ENCODE results near the gene NFKBIA. TPM values are rescaled to one million over a fixed set of nuclear protein-coding genes. Genes with fewer than 3 reads are reported as not detected.
A peak's percentile ranks its signal among the peaks of the same experiment; 100 is the strongest.

Gene NFKBIA
- total and polyA plus RNA-seq, 8 donors, result 48.2 to 124 (median 63.8) TPM

DNA sequence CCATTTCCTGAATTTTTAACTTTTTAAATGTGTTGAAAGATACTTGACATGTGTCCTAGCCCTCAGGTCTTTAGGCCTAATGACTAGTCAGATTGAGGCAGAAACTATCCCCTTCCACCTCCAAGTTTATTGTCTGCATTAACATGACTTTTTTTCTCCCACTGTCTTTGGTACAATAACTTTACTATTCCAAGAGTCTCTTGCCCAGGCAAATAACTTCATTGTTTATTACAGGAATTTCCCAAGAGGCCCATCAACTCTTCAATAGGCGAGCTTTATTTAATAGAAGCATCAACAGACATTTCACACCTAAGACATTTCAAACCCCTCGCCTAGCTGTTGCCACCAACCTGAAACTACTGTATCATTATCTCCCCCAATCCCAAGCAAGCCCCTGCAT is 10.7 kb downstream of the NFKBIA start:
- DNase-seq, result no peak
- ATAC-seq, result no peak
- no peaks in the 10 kb centered on the region for H3K36me3 ChIP-seq
- 91% methylated on average over 2 of the region's 2 CpGs for WGBS, 2 donors
- TF ChIP-seq, protein P1, sequence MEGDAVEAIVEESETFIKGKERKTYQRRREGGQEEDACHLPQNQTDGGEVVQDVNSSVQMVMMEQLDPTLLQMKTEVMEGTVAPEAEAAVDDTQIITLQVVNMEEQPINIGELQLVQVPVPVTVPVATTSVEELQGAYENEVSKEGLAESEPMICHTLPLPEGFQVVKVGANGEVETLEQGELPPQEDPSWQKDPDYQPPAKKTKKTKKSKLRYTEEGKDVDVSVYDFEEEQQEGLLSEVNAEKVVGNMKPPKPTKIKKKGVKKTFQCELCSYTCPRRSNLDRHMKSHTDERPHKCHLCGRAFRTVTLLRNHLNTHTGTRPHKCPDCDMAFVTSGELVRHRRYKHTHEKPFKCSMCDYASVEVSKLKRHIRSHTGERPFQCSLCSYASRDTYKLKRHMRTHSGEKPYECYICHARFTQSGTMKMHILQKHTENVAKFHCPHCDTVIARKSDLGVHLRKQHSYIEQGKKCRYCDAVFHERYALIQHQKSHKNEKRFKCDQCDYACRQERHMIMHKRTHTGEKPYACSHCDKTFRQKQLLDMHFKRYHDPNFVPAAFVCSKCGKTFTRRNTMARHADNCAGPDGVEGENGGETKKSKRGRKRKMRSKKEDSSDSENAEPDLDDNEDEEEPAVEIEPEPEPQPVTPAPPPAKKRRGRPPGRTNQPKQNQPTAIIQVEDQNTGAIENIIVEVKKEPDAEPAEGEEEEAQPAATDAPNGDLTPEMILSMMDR (IDR thresholded peaks at IDR 0.05), result no peak
- intact Hi-C loops (cut with DNase I), result no loop called here
- H3K4me3 ChIP-seq, result no peak overlapping the region
- H3K4me1 ChIP-seq, result no peaks in the 10 kb centered on the region
- no peaks in the 10 kb centered on the region for H3K9me3 ChIP-seq
- no peaks in the 10 kb centered on the region for H3K27me3 ChIP-seq
- no peak for FAIRE-seq
- H3K27ac ChIP-seq, result no peak overlapping the region

DNA sequence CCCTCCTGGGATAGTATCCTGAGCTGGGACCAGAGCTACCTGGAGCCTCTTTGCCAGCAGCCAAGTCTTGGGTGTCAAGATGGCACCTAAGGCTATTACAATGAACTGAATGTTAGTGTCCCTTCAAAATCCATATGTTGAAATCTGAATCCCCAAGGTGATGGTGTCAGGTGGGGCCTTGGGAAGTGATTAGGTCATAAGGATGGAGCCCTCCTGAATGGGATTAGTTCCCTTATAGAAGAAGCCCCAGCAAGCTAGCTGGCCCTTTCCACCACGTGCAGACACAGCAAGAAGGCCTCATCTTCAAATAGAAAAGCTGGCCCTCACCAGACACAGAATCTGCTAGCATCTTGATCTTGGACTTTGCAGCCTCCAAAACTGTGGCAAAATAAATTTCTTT is 12.4 kb downstream of the NFKBIA start:
- H3K27me3 ChIP-seq, result no peaks in the 10 kb centered on the region
- no peak overlapping the region for H3K27ac ChIP-seq
- WGBS, 2 donors, result 97 to 100% methylated on average over 1 of the region's 1 CpG
- TF ChIP-seq, protein P1 (IDR thresholded peaks at IDR 0.05), result no peak
- no peak overlapping the region for H3K4me3 ChIP-seq
- H3K36me3 ChIP-seq, result no peaks in the 10 kb centered on the region
- ATAC-seq (no peak), DNase-seq (no peak), FAIRE-seq (no peak)
- intact Hi-C loops (cut with DNase I), result no loop called here
- H3K4me1 ChIP-seq, result no peaks in the 10 kb centered on the region
- H3K9me3 ChIP-seq, result no peaks in the 10 kb centered on the region

DNA sequence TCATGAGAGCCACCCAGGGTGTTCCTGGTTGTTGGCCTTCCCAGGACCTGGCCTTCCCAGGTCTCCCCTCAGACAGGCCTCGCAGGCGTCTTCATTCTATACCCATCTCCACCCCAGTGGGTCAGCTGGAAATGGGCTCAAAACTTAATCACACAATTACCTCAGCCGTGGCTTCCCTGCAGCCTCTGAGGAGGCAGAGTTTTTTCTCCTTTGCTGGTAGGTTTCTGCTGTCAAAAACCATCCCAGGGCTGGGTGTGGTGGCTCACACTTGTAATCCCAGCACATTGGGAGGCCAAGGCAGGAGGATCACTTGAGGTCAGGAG is 13.2 kb downstream of the NFKBIA start:
- intact Hi-C loops (cut with DNase I), result no loop called here
- FAIRE-seq, result no peak
- no peaks in the 10 kb centered on the region for H3K4me1 ChIP-seq
- no peak for DNase-seq
- no peaks in the 10 kb centered on the region for H3K36me3 ChIP-seq
- no peak for ATAC-seq
- 91 to 96% methylated on average over 3 of the region's 3 CpGs for WGBS, 2 donors
- no peak overlapping the region for H3K27ac ChIP-seq
- no peaks in the 10 kb centered on the region for H3K27me3 ChIP-seq
- H3K4me3 ChIP-seq, result no peak overlapping the region
- no peaks in the 10 kb centered on the region for H3K9me3 ChIP-seq
- TF ChIP-seq, protein P1 (IDR thresholded peaks at IDR 0.05), result no peak

DNA sequence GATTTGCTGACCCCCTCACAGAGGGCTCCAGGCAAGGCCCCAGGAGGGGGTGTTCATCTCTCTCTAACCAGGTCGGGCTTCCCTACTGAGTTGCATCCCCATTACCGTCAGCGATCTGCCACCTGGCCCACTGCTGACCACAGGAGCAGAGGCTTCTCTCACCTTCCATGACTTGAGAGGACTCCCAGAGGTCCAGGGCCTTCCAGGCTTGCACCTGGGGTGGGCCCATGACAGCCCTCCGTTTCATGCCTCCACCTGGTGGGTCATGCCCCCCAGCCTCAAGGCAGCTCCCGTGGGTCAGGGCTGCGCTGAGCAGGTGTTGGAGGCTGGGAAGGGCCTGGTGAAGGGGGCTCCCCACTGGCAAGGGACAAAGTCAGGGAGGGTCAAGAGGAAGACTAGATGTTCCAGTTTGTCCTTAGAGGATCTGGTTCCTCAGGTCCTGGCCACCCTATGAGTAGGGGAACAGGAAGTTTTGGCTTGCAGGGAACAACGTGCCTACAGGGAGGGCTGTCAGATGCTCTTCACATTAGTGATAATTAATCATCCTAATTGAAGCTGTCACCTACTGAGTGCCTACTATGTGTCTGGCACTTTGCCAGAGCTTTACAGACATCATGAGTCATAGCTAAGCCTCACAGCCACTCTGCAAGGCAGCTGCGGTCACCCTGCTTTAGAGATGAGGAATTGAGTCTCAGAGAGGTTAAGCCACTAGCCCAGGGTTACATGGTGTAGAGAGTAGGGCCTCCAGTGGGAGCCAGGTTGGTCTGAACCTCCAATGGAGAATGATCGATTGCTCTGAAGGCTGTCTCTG is 13.8 kb downstream of the NFKBIA start:
- FAIRE-seq (no peak), ATAC-seq (peak in 2 of 4 donors; percentile 27 to 33), DNase-seq (no peak)
- Histone ChIP-seq H3K27me3 (no peaks in the 10 kb centered on the region), H3K4me1 (peaks cover 0 to 3% (median 3%) of the 10 kb centered on the region in 3 donors), H3K27ac (no peak overlapping the region), H3K36me3 (no peaks in the 10 kb centered on the region), H3K9me3 (no peaks in the 10 kb centered on the region), H3K4me3 (no peak overlapping the region)
- intact Hi-C loops (cut with DNase I), result no loop called here
- TF ChIP-seq, protein P1 (IDR thresholded peaks at IDR 0.05), result no peak
- 76 to 80% methylated on average over 9 of the region's 9 CpGs for WGBS, 2 donors

DNA sequence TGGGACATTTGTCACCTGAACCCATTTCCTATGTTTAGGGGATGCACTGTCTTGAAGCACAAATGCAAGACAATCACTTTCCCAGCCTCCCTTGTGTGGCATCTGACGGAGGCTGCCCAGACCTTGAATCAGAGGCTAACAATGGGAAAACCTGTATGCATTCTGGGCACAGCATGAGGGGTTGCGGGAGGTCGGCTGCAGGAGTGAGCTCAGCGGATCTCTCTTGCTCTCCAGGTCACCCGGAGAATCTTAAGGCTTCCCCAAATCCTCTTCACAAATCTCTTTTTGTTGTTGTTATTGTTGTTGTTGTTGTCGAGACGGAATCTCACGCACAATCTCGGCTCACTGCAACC is 15.3 kb downstream of the NFKBIA start:
- Histone ChIP-seq H3K27me3 (no peaks in the 10 kb centered on the region), H3K36me3 (no peaks in the 10 kb centered on the region), H3K27ac (no peak overlapping the region), H3K4me3 (no peak overlapping the region), H3K4me1 (peaks cover 0 to 10% (median 4%) of the 10 kb centered on the region in 3 donors), H3K9me3 (no peaks in the 10 kb centered on the region)
- WGBS, 2 donors, result 91 to 95% methylated on average over 9 of the region's 9 CpGs
- TF ChIP-seq, protein P1 (IDR thresholded peaks at IDR 0.05), result no peak
- ATAC-seq (no peak), FAIRE-seq (no peak), DNase-seq (no peak)
- intact Hi-C loops (cut with DNase I), result no loop called here

All from pancreas (tissue), 10 donors.